Measurements from ENCODE around the gene AHCYL1.

DNA sequence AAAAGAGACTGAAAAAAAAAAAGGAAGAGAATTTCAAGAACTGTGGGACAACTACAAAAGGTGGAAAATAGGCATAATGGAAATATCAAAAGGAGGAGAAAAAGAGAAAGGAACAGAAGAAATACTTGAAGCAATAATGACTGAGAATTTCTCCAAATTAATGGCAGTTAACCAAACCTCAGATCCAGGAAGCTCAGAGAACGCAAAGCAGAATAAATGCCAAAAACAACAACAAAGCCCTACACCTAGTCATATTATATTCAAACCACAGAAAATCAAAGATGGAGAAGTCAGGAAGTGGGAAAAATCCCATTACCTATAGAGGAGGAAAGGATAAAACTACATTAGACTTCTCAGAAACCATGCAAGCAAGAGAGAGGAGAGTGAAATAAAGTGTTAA, 20.7 kb upstream of the AHCYL1 start:
- TF ChIP-seq, protein P1, sequence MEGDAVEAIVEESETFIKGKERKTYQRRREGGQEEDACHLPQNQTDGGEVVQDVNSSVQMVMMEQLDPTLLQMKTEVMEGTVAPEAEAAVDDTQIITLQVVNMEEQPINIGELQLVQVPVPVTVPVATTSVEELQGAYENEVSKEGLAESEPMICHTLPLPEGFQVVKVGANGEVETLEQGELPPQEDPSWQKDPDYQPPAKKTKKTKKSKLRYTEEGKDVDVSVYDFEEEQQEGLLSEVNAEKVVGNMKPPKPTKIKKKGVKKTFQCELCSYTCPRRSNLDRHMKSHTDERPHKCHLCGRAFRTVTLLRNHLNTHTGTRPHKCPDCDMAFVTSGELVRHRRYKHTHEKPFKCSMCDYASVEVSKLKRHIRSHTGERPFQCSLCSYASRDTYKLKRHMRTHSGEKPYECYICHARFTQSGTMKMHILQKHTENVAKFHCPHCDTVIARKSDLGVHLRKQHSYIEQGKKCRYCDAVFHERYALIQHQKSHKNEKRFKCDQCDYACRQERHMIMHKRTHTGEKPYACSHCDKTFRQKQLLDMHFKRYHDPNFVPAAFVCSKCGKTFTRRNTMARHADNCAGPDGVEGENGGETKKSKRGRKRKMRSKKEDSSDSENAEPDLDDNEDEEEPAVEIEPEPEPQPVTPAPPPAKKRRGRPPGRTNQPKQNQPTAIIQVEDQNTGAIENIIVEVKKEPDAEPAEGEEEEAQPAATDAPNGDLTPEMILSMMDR (IDR thresholded peaks at IDR 0.05; ENCODE audit: poor library complexity): no peak
- TF ChIP-seq EZH2 (IDR thresholded peaks at IDR 0.05; ENCODE audit: borderline replicate concordance): no peak

Data from hepatocyte (in vitro differentiated cells).